ENCODE data around the gene KDM5A.
A peak's percentile ranks its signal among the peaks of the same experiment; 100 is the strongest.
"Not testable (repeated sequence)": the region's sequence is repeated elsewhere in the genome, so short reads cannot be mapped to it uniquely, and the experiment has no call there.

The KDM5A gene

GRCh38 chr12:236445-236844, 152.7 kb downstream of the KDM5A start:
- DNase-seq = no peak

- DNase-seq = not testable (repeated sequence)
Observed at GRCh38 chr12:235967-236366, 153.2 kb downstream of the KDM5A start.

- no peak for DNase-seq
Observed at GRCh38 chr12:234891-235415, 154.2 kb downstream of the KDM5A start.

- no peak for DNase-seq
Observed at GRCh38 chr12:234019-234418, 155.1 kb downstream of the KDM5A start.

GRCh38 chr12:233615-233968, 155.5 kb downstream of the KDM5A start:
- no peak for DNase-seq

GRCh38 chr12:232731-233614, 156.1 kb downstream of the KDM5A start:
- DNase-seq = no peak

- peak; percentile 8 for DNase-seq
Observed at GRCh38 chr12:230925-231671, 158.0 kb downstream of the KDM5A start.
